ENCODE data around the gene MICU1.
"Not testable (repeated sequence)": the region's sequence is repeated elsewhere in the genome, so short reads cannot be mapped to it uniquely, and the experiment has no call there.

The MICU1 gene

DNA sequence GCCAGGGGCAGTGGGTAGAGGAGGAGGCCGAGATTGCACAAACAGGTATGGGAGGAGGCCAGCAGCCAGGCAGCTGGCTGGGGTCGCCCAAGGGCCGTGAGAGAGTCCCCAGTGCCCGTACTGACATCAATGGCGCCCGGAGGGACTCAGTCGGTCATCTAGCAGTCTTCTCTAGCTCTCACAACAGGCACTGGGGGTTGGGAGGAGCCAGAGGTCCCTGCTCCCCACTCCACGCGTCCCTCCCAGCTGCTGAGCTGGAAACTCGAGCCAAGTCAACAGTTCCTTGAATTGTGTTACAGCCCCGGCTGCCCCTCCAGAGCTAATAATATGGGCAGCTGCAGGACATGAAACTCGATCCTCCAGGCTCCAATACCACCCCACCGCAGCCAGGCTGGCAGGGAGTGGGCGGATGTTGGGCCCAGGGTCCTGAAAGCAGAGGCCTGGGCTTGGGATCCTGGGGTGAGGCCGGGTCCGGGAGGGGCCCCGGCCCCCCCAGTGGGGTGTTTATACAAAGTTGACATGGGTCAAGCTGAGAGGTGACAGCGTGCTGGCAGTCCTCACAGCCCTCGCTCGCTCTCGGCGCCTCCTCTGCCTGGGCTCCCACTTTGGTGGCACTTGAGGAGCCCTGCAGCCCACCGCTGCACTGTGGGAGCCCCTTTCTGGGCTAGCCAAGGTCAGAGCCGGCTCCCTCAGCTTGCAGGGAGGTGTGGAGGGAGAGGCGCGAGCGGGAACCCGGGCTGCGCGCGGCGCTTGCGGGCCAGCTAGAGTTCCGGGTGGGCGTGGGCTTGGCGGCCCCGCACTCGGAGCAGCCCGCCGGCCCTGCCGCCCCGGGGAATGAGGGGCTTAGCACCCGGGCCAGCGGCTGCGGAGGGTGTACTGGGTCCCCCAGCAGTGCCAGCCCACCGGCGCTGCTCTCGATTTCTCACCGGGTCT, 300.4 kb downstream of the MICU1 start:
- DNase-seq, result not testable (repeated sequence)

- no peak for DNase-seq
Measured at GRCh38 chr10:72323771-72324191, 302.1 kb downstream of the MICU1 start.

- DNase-seq, result no peak
Measured at GRCh38 chr10:72323108-72323749, 302.6 kb downstream of the MICU1 start.

DNA sequence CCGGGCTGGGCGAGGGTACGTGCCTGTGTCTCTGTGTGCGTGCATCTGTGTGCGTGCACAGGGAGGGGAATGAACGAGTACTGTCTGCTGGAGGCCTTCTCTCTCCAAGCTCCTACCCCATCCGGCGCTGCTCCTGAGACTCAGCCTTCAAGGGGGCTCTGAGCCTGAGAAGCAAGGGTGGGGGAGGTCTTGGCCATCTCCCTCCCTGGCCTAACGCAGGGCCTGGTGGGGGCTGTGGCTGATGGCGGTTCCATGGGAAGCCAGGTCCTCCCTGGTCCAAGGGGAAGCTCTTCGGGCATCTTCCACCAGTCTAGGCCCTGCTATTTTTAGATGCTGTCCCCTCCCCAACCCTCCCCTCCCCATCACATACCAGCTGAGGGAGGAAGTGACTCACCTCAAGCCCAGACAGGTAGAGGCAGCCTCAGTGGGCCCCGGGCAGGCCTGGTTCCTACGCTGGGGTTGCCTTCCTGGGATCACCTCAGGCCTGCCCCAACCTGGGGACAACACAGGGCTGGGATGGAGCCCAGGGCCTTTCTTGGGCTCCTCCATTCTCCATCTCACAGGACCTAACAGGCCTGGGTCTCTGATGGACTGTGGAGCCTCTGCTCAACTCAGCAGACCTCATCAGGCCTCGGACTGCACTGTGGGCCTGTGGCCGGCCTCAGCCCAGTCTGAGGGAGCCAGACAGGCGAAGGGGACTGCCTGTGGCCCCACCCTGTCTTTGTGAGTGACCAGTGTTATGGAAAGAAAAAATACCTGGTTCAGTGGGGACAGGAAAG, 303.4 kb downstream of the MICU1 start:
- peak; percentile 55 for DNase-seq

DNA sequence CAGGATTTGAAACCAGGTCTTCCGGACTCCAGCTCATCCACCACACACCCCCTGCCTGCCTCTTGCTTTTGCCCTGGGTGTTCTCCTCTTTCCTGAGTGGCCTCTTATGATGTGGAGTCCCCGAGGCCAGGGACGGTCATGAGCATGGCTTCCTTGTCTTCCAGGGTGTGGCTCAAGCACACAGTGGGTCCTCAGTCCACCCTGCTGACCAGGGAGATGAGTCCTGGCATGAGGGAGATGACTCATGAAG, 303.9 kb downstream of the MICU1 start:
- no peak for DNase-seq

DNA sequence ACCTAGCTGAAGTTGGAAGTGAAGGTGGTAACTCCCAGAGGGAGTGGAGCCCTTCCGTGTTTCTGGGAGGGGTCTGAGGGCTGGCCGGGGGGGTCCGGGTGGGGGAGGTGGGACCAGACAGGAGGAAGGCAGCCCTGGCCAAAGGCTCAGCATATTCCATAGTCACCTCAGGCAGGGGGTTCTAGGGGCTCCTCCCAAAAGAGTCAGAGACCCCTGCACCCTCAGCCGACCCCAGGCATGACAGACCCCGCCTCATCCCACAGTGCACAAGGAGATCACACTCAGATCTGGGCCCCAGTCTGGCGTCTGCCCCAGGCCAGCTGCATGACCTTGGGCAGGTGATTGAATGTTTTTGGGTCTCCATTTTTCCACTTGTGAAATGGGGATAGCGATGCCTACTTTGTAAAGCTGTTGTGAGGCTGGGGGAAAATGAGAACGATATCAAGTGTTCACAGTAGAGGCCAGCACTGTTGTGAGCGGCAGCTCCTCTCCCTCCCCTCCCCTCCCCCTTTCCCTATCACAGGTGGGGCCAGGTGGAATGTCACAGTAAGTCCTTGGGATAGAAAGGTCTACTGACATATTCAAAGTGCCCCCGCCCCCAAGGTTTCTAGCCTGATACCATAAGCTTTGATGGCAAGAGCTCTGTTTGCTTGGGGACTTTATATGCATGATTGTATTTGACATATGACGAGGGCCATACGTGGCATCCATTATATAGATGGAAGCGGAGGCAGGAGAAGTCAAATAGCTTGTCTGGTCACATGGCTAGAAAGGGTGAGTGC, 304.4 kb downstream of the MICU1 start:
- no peak for DNase-seq

DNA sequence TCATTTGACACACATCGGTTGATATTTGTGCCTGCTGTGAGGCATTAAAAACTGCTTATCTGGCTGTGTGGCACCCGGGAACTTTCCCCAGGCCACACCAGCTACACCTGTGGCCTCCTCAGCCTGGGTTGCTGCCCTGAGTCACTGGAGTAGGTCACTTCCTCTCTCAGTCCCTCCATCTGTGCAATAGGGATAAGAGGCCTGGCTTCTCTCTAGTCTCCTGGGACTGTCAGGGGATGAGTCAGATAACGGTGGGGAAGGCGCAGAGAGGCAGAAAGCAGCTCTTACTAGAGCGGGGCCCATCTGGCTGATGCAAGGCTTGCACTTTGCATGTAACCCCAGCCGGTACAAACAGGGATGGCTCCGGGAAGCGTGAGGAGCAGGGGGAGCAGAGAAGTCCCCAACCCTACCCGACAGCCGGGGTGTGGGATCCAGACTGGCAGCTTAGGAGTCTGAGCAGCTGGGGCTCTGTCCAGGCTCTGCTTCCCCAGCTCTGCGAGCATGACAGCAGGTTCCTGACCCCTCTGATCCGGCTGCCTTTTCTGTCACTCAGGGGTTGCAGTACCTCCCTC, 305.1 kb downstream of the MICU1 start:
- peak; percentile 48 for DNase-seq

GRCh38 chr10:72319416-72320254, 306.2 kb downstream of the MICU1 start:
- peak; percentile 79 for DNase-seq

GRCh38 chr10:72318418-72319262, 307.2 kb downstream of the MICU1 start:
- DNase-seq, result no peak
